Body of pancreas (tissue), 4 donors: ENCODE results near the gene ATG2B.

Experiments used
- CTCF ChIP-seq, 7 experiments: fragments of 450-650 bp in 4 of 7; fragments of 200-600 bp in 3 of 7; sonication (generic) in 3 of 7; IDR thresholded peaks; one replicate each; pipeline ENCODE4 v1.5.1; 2016 to 2019; ENCODE audit warnings: antibody characterized with exemption in 7 of 7
- POLR2A ChIP-seq, 3 donors: fragments of 450-650 bp; IDR thresholded peaks; one replicate each; pipeline ENCODE4 v1.6.1; 2016; ENCODE audit warnings: antibody characterized with exemption in 3 of 3, mild to moderate bottlenecking in 2 of 3

- TF ChIP-seq POLR2A (IDR thresholded peaks at IDR 0.05) = no peak
- TF ChIP-seq CTCF (IDR thresholded peaks at IDR 0.05) = no peak
Observed at GRCh38 chr14:96320605-96321004, 42.5 kb downstream of the ATG2B start.
